Measurements from ENCODE around the gene LNX2.

The LNX2 gene

DNA sequence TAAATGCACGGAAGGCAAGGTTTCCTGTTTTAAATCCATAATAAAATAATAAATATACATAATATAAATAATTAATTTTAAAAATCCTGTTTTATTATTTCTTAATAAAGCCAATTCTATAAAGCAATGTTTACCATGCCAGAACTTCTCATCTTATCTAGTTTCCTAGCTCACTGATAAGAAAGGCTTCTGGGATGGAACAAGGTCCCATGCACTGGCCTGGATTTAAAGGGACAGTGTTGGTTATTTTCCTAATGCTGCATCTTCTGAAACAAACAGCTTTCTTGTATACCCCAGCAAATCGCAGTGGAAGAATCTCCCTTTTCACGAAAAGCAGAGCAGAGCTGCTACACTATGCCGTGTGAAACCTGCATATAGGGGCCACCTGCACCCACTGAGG is 68.8 kb downstream of the LNX2 start:
- no peak for DNase-seq

GRCh38 chr13:27549406-27549981 is 70.8 kb downstream of the LNX2 start:
- no peak for DNase-seq

DNA sequence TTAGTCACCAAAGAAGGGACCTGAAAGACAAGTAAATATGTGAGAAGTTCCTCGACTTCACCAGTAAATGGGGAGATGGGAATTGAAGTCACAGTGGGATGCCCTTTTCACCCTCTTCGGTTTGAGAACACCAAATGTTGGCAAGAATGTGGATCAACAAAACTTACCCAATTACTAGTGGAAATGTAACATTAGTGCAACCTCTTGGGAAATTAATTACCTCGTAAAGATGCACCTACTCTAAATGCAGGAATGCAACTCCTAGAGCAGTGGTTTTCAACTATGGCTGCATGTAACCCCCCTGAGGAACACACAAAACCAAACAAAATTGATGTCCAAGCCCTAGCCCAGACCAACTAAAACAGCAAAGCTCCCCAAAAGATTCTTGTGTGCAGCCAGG is 78.1 kb downstream of the LNX2 start:
- DNase-seq = no peak

DNA sequence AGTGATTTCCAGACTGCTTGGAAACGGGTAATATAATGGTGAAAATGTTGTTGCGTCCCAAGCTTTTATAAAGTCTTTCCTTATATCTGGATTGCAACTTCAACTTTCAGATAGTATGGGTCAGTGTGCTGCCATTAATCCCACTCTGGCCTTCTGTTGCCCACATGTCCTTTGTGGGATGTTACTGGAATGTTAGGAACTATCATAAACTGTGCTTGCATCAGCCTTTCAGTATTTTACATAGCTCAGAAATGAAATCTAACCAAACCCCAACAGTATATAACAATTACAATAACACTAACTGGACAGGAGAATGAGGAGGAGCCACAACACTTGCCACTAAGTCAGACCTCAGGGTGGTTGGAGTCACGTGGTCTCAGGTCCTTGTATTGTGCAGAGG is 78.9 kb downstream of the LNX2 start:
- no peak for DNase-seq

DNA sequence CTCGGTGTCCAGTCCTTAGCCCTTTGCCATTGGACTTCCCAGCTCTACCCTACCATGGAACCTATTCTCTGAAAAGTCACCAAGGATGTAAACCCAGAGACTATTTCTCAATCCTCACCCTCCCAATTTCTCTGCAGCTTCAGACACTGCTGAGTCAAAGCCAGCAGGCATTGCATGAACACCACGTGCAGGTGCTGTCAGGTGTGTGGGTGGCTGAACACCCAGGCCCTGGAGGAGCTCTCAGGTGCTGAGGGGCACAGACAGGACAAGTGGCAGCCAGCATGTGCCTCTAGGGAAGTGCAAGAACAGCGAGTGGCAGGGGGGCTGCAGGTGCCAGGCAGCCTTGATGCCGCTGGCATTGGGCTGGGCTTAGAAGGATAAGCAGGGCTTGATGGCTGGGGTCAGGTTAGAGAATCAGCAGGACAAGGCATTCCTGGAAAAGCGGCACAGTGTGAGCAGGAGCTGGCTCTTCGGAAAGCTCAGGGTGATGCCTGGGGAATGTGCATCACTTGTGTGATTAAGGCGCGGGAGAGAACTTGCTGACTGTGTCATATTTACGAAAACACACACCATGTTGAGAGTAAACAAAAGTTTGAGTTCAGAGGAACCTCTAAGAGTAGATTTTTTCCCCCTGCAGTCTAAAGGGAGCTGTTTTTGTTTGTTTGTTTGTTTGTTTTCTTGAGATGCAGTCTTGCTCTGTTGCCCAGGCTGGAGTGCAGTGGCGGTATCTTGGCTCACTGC is 83.8 kb downstream of the LNX2 start:
- no peak for DNase-seq

GRCh38 chr13:27535546-27535945 is 84.8 kb downstream of the LNX2 start:
- DNase-seq = no peak

GRCh38 chr13:27534981-27535380 is 85.3 kb downstream of the LNX2 start:
- DNase-seq = no peak

- no peak for DNase-seq
These were observed 86.0 kb downstream of the LNX2 start for GRCh38 chr13:27534108-27534980.

DNA sequence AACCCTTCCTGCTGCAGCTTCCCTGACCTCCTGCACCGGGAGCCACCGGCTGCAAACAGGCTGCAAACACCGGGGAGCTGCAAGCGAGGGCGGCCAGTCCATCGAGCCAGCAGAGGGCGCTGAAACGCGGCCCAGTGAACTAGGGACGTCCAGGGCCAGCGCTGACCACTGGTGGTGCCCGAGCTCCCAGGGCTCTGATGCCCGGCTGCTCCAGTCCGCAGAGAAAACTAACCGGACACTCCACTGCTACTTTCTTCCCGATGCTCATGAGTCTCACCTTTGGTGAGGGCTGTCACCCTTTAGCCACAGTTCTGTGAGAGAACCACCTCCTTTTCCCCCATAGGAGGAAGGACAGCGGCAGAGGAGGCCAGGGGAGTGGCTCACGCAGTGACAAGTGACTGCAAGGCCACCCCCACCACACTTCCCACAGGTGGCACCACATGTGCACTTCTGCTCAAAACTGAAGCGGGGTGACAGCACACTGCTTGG is 87.1 kb downstream of the LNX2 start:
- DNase-seq = no peak

DNA sequence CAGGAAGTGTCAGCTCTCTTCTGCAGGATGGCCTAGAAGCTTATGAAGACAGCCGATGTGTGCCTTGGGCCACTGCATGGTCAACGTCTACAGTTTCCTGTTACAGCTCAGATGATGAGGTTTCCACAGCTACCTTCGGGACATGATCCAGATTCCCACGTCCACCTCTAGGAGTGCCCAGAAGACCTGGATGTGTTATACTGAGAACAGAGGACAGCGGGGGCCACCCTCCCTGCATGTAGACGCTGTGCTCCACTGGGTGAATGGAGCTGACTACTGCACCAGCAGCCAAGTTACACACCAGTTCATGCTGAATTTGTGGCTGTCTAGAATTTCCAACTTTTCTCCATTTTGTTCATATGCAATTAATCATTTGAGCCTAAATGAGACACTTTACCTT is 91.4 kb downstream of the LNX2 start:
- no peak for DNase-seq

DNA sequence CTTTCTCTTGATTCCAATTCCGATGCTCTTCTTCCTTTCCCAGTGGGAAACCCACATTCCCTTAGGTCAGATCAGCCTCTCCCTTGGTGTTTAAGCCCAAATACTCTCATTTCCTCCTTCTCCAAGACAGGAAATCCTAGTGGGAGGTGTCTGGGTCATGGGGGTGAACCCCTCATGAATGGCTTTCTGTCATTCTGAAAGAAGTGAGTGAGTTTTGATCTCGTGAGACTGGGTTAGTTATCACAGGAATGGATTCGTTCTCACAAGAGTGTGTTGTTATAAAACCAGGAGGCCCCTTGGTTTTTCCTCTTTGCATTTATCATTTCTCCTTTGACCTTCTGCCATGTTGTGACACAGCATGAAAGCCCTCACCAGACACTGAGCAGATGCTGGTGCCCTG is 93.8 kb downstream of the LNX2 start:
- DNase-seq = no peak

DNA sequence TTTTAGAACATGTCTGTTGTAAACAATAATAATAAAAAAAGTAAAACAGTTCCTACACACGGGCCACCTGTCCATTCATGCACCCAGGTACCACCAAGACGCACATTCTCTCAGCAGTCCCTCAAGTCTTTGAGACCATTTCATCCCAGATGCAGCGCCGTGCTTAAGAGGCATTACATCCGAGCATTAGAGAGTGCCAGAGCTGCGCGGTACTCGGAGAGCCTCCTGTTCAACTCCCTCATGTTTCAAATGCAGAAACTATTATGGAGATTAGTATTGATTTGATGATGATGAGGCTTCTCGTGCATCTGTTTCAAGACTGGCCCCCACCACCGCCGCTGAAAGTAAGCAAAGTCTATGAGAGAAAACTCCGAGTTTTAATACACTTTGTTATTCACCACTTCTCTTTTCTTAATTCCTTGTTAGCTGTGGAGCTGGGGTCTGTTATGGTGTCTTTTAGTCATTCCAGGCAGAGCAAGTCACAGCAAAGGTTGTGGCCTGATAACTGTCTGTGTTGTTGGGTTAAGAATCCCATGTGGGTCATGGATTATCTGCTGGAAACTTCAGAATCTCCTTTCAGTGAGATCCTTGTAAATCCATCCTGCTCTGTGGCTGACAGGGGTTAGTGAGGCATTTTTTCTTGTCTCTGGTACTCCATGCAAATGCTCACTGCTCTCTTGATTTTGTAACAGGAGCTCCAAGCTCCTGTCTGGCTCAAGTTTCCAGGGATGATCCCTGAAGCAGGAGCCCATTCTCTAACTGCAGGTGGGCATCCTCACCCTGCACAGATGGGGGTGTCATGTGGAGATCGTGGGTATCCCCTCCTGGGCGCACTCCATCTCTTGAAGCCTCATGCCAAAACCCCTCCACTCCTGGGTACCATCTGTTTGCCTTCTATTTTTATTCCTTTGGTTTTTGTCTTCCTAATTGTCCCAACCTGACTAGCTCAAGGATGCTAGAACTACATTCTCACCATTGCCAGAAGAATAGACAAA is 95.1 kb downstream of the LNX2 start:
- peak; percentile 57 for DNase-seq

DNA sequence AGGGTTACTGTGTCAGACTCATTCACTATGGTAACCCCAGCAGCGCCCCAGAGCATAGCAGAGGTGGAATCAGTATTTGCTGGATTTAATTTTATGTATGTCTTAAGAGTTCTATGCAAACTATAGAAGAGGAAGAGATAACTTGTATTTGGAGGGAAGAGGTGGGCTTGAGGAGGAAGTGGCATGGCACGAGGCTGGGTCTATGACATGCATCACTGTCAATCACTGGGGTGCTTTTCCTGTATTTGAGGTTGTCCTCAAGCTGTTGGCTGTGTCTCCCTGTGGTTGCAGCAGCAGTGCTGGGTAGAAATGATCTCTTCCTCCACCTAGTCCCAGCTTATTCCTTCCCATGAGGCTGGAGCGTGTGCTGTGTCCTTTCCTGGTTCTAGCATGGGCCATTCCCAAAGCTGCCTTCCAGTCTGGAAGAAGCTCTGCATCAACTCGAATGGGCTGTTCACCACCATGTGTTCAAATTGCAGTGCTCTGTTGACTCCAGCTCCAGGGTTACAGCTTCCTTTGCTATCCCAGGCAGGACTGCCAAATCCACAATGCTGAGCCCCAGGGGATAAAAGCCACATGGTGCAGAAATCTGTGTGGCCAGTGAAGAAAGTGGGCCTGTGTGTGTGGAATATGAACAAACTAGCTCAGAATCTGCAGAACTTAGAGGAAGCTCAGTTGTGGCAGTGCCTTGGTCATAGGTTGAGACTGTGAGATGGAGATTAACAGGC is 96.8 kb downstream of the LNX2 start:
- DNase-seq = no peak

DNA sequence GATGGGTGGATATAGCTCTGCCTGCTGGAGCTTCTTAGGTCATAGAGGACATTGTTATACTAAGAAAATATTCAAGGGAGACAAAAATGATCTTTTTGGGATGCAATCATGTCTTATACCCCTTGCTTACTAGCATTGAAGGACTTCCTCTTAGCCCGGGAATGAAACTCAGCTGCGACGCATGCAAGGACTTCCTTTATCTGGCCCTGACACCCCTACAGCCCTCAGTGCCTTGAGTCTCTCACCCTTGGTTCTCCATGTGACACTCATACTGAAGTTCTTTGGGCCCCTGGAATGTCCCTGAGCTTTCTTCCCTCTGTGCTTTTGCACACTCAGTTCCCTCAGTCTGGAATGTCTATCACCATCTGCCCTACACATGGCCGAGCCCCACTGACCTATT is 97.5 kb downstream of the LNX2 start:
- DNase-seq = no peak

DNA sequence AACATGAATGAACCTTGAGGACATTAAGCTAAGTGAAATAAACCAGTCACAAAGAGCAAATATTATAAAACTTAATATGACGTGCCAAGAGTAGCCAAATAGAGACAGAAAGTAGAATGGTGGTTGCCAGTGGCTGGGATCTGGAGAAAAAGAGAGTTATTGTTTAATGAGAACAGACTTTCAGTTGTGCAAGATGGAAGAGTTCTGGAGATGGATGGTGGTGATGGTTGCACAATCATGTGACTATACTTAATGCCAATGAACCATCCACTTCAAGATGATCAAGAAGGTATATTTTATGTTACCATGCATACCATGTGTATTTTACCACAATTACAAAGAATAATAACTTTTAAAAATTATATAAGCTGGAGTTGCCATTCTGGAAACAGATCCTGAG is 104.2 kb downstream of the LNX2 start:
- no peak for DNase-seq

DNA sequence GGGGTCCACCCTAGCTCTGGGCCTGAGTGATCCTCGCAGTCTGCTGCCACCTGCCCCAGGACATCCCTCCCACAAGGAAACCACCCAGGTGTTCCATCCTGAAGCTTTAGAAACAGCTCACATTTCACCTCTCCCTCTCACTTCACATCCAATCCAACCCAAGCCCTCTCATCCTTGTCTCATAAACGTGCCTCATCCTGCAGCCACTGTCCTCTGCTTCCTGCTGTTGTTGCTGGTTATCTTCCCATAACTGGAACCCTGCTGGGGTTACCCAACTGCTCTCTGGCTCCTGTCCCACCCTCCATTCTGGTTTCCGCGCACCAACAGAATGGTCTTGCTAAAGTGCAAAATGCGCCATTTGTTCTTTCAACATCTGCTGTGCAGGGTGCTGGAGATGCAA is 110.2 kb downstream of the LNX2 start:
- peak; percentile 28 for DNase-seq

DNA sequence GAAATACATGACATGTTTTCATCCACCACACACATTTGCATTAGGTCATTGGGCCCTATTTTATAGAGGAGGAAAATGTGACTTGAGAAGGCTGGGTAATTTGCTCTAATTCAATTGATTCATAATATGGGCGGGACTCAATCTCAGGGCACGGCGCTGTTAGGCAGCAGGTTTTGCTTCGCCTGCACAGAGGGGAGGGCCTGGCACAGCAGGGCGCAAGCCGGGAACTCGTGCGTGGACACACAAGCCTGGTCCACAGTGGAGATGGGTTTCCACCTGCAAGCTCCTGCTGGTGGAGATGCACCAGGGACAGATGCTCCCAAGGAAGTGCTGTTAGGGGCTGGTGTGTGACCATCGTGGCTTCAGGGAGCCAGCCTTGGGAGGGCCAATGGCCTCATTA is 111.5 kb downstream of the LNX2 start:
- DNase-seq = no peak

DNA sequence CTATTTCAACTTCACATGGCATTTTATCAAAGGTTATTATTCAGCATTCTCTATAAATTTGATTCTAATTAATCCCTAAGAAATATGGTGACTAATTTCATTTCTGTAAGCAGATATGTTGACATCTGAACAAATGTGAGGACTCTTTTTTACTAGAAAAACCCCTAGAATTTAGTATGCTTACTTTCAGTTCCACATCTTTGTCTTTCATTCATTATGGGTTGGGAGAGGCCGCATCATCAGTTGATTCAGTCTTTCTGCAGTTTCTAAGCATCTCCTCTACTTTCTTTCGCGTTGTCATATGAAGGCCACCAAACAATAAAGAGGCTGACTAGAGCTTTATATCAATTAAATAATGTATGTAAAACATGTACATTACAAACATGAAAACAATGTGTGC is 114.5 kb downstream of the LNX2 start:
- DNase-seq = no peak

DNA sequence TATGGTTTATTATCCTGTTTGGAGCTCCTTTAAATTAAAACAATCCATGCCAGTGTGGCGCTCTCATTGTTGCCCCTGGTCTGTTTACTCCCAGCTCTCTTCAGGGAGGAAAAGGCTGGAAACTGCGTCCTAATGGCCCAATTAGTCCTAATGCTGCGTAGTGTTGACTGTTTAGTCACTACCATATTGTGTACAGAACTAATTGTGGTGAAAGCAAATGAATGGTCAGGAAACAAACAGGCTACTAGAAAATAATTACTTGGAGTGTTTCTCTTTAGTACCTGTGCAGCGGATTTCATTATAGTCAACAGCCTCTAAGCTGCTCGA is 115.5 kb downstream of the LNX2 start:
- no peak for DNase-seq

GRCh38 chr13:27504128-27504867 is 116.0 kb downstream of the LNX2 start:
- no peak for DNase-seq

DNA sequence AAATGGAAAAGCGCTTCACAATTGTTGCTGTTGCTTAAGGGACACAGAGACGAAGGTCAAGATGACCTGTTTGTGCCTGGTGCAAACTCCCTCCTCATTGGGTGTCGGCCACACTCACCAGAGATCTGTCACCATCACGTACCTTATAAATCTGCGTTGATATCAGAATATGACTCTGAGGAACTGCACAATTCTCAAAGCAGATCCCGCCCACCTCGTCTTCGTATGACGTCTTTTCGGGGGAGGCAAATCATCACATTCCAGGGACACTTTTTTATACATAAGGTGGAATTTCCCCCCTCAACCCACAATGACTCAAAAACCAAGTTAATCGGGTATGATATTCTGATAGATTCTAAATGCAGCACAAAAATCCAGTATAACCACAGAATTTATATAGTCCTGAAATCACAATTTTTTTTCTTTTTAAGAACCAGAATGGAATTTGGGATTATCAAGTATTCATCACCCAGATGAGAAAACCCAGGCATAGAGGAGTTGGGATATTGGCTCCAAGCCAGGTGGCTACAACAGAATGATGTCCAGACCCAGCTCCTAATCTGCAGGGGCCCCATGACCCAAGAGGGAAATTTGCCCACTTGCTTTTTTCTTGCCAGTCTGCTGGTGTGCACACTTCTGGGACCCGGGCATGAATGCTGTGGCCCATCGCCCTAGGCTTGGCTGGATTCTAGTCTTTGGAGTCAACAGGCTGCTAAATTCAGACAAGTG is 119.4 kb downstream of the LNX2 start:
- no peak for DNase-seq

Data from NCI-H2171 (cell line).